Measurements from ENCODE around the gene RAB35.

- TF ChIP-seq, protein P1, sequence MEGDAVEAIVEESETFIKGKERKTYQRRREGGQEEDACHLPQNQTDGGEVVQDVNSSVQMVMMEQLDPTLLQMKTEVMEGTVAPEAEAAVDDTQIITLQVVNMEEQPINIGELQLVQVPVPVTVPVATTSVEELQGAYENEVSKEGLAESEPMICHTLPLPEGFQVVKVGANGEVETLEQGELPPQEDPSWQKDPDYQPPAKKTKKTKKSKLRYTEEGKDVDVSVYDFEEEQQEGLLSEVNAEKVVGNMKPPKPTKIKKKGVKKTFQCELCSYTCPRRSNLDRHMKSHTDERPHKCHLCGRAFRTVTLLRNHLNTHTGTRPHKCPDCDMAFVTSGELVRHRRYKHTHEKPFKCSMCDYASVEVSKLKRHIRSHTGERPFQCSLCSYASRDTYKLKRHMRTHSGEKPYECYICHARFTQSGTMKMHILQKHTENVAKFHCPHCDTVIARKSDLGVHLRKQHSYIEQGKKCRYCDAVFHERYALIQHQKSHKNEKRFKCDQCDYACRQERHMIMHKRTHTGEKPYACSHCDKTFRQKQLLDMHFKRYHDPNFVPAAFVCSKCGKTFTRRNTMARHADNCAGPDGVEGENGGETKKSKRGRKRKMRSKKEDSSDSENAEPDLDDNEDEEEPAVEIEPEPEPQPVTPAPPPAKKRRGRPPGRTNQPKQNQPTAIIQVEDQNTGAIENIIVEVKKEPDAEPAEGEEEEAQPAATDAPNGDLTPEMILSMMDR (conservative IDR thresholded peaks at IDR 0.05; ENCODE audit: low read depth, low read length), result no peak
- no peak for TF ChIP-seq FOS (IDR thresholded peaks at IDR 0.05; ENCODE audit: low read depth, low read length)
- no peak for TF ChIP-seq POLR2A (IDR thresholded peaks at IDR 0.05; ENCODE audit: low read depth, low read length)
Observed at GRCh38 chr12:120101182-120101581, 15.4 kb downstream of the RAB35 start.

Data from IMR-90 (cell line).